SHP77 (cell line): ENCODE measurements around the gene KIDINS220.

ENCODE experiments used
- DNase-seq, 2 experiments: peaks; one replicate each; lab custom pipeline; 2025; lab: John Stamatoyannopoulos, UW

Gene KIDINS220

GRCh38 chr2:8805278-8806210, 31.9 kb downstream of the KIDINS220 start:
- no peak for DNase-seq

- peak; percentile 99 for DNase-seq
These were observed 33.6 kb downstream of the KIDINS220 start for GRCh38 chr2:8803658-8804379.

GRCh38 chr2:8802741-8803140, 34.7 kb downstream of the KIDINS220 start:
- DNase-seq: no peak

- no peak for DNase-seq
These were observed 36.6 kb downstream of the KIDINS220 start for GRCh38 chr2:8800821-8801220.

GRCh38 chr2:8800218-8800617, 37.2 kb downstream of the KIDINS220 start:
- DNase-seq: no peak

- DNase-seq: no peak
These were observed 38.4 kb downstream of the KIDINS220 start for GRCh38 chr2:8799004-8799403.

GRCh38 chr2:8798393-8798792, 39.0 kb downstream of the KIDINS220 start:
- no peak for DNase-seq

- no peak for DNase-seq
These were observed 39.7 kb downstream of the KIDINS220 start for GRCh38 chr2:8797682-8798081.

GRCh38 chr2:8796878-8797550, 40.4 kb downstream of the KIDINS220 start:
- DNase-seq: no peak

GRCh38 chr2:8796315-8796848, 41.0 kb downstream of the KIDINS220 start:
- DNase-seq: no peak

- DNase-seq: no peak
These were observed 42.2 kb downstream of the KIDINS220 start for GRCh38 chr2:8794923-8795825.

GRCh38 chr2:8790739-8791162, 46.7 kb downstream of the KIDINS220 start:
- no peak for DNase-seq

GRCh38 chr2:8786463-8786862, 51.0 kb downstream of the KIDINS220 start:
- no peak for DNase-seq

- no peak for DNase-seq
These were observed 57.4 kb downstream of the KIDINS220 start for GRCh38 chr2:8779795-8780671.

GRCh38 chr2:8774371-8774770, 63.0 kb downstream of the KIDINS220 start:
- no peak for DNase-seq

GRCh38 chr2:8767324-8767723, 70.1 kb downstream of the KIDINS220 start:
- DNase-seq: no peak

- peak; percentile 7 to 20 for DNase-seq
These were observed 75.8 kb downstream of the KIDINS220 start for GRCh38 chr2:8761529-8762164.

GRCh38 chr2:8756716-8757115, 80.7 kb downstream of the KIDINS220 start:
- DNase-seq: no peak

GRCh38 chr2:8756230-8756629, 81.2 kb downstream of the KIDINS220 start:
- no peak for DNase-seq
